ENCODE measurements around the gene ZNF784. TPM values are rescaled to one million over a fixed set of nuclear protein-coding genes. Genes with fewer than 3 reads are reported as not detected.

Gene ZNF784
- total RNA-seq, 1 experiment from 2014 or later: 9.9 TPM

DNA sequence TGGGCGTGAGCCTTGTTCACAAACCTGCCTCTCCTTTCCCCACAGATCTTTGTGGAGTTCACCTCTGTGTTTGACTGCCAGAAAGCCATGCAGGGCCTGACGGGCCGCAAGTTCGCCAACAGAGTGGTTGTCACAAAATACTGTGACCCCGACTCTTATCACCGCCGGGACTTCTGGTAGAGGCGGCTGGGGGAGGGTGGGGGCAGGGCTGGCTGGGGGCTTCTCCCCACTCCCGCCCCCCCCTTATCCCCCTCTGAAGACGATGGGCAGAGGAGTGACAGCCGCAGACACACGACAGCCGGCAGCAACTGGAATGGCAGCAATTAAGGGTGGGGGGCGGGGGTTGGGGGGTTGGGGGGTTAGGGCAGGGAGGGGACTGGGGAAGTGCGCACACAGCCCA, 49.5 kb upstream of the ZNF784 start (continued):
- TF ChIP-seq ATF1 (CRISPR knock-in tag; IDR thresholded peaks at IDR 0.05) (no peak), OVOL2 (CRISPR knock-in tag; IDR thresholded peaks at IDR 0.05; ENCODE audit: borderline replicate concordance) (no peak), ZNF281 (CRISPR knock-in tag; IDR thresholded peaks at IDR 0.05) (no peak), ARID4B (CRISPR knock-in tag; IDR thresholded peaks at IDR 0.05; ENCODE audit: borderline replicate concordance) (no peak), GABPB1 (CRISPR knock-in tag; IDR thresholded peaks at IDR 0.05) (no peak), ATF2 (CRISPR knock-in tag; IDR thresholded peaks at IDR 0.05; ENCODE audit: borderline replicate concordance, low read depth) (no peak)
- TF ChIP-seq, protein P1, sequence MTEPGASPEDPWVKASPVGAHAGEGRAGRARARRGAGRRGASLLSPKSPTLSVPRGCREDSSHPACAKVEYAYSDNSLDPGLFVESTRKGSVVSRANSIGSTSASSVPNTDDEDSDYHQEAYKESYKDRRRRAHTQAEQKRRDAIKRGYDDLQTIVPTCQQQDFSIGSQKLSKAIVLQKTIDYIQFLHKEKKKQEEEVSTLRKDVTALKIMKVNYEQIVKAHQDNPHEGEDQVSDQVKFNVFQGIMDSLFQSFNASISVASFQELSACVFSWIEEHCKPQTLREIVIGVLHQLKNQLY (CRISPR knock-in tag; IDR thresholded peaks at IDR 0.05): no peak

DNA sequence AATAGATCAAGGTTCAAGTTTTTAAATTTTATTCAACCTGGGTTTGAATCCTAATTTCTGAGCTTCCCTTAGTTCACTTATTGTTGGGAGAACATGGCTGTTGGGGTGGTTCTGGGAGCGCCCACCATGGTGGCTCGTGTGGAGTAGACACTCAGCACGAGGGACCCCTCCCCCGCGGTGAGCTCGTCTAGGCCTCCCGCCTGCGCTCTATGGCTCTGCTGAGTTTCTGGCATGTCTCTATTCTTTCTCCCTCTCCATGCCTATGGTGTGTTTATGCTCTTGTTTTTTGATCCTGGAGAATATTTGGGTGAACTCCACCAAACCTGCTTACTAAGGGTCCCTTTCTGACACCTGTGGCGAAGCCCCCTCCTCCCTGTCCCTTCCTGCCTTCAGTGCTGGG, 49.1 kb upstream of the ZNF784 start:
- Mint-ChIP-seq H3K4me3 (peak overlapping the region; percentile 49), H3K36me3 (peaks cover 38% of the 10 kb centered on the region), H3K27me3 (ENCODE audit: low read depth) (no peaks in the 10 kb centered on the region), H3K9me3 (no peaks in the 10 kb centered on the region), H3K4me1 (peaks cover 47% of the 10 kb centered on the region), H3K27ac (peak overlapping the region; percentile 85)
- ChIA-PET CTCF (interaction anchor here (0.8 to 1.7 kb wide), 4 partner anchors 19 to 49 kb away, joined by 3 to 8 read pairs (median 4); partner anchors contain the start of genes U2AF2 and ZNF784), POLR2A (no interaction called here)
- no peak for DNase-seq (ENCODE audit: low spot score)
- ATAC-seq: no peak
- no peak for TF ChIP-seq ZNF232 (CRISPR knock-in tag; IDR thresholded peaks at IDR 0.05)
- TF ChIP-seq ZBTB43 (CRISPR knock-in tag; IDR thresholded peaks at IDR 0.05): no peak
- no peak for TF ChIP-seq GRHL2 (CRISPR knock-in tag; IDR thresholded peaks at IDR 0.05; ENCODE audit: insufficient replicate concordance, severe bottlenecking)
- no peak for TF ChIP-seq JUN (CRISPR knock-in tag; IDR thresholded peaks at IDR 0.05)
- no peak for TF ChIP-seq ZBTB21 (CRISPR knock-in tag; IDR thresholded peaks at IDR 0.05; ENCODE audit: borderline replicate concordance)
- no peak for TF ChIP-seq JAZF1 (CRISPR knock-in tag; IDR thresholded peaks at IDR 0.05)
- TF ChIP-seq CDX4 (CRISPR knock-in tag; IDR thresholded peaks at IDR 0.05; ENCODE audit: borderline replicate concordance): no peak
- no peak for TF ChIP-seq FOXP4 (CRISPR knock-in tag; IDR thresholded peaks at IDR 0.05)
- TF ChIP-seq NFE2L1 (CRISPR knock-in tag; IDR thresholded peaks at IDR 0.05): no peak
- TF ChIP-seq AFF4 (CRISPR knock-in tag; IDR thresholded peaks at IDR 0.05; ENCODE audit: borderline replicate concordance): no peak
- no peak for TF ChIP-seq ATF1 (CRISPR knock-in tag; IDR thresholded peaks at IDR 0.05)
